Measurements from ENCODE around the gene STYXL2.

STYXL2 gene

GRCh38 chr1:167137332-167137781 lies 43.5 kb downstream of the STYXL2 start:
- no peak for DNase-seq

- DNase-seq, result no peak
Observed at GRCh38 chr1:167137793-167138510, 44.1 kb downstream of the STYXL2 start.

GRCh38 chr1:167138703-167139102 lies 44.8 kb downstream of the STYXL2 start:
- DNase-seq, result no peak

- DNase-seq, result no peak
Observed at GRCh38 chr1:167141963-167142362, 48.1 kb downstream of the STYXL2 start.
